ENCODE measurements around the gene ALG14.

ALG14 gene

GRCh38 chr1:95095833-95096217 is 23.1 kb upstream of the ALG14 start:
- TF ChIP-seq CTCF (IDR thresholded peaks at IDR 0.05; ENCODE audit: insufficient read depth, low read length) (no peak), SPI1 (IDR thresholded peaks at IDR 0.05; ENCODE audit: borderline replicate concordance, low read depth) (peak; percentile 19; the same call in 1 of the 2 replicates), POLR2AphosphoS5 (IDR thresholded peaks at IDR 0.05; ENCODE audit: low read depth) (no peak), GABPA (IDR thresholded peaks at IDR 0.05; ENCODE audit: low read depth) (no peak), REST (IDR thresholded peaks at IDR 0.05; ENCODE audit: insufficient replicate concordance, low read depth) (no peak)
- Histone ChIP-seq H3K27me3 (ENCODE audit: insufficient read depth, poor library complexity, severe bottlenecking) (no peaks in the 10 kb centered on the region), H3K4me3 (replicated peaks; ENCODE audit: insufficient read depth, low read length) (no peak overlapping the region), H3K27ac (replicated peaks) (peak overlapping the region; percentile 29)
- peak; percentile 64 to 84 for DNase-seq (ENCODE audit: low read depth in 1 of 2, low spot score in 1 of 2)

GRCh38 chr1:95094923-95095322 is 22.2 kb upstream of the ALG14 start:
- Histone ChIP-seq H3K4me3 (replicated peaks; ENCODE audit: insufficient read depth, low read length) (no peak overlapping the region), H3K27me3 (ENCODE audit: insufficient read depth, poor library complexity, severe bottlenecking) (no peaks in the 10 kb centered on the region), H3K27ac (replicated peaks) (no peak overlapping the region; the same call in 1 of the 2 replicates)
- no peak for TF ChIP-seq CTCF (IDR thresholded peaks at IDR 0.05; ENCODE audit: insufficient read depth, low read length)
- TF ChIP-seq REST (IDR thresholded peaks at IDR 0.05; ENCODE audit: insufficient replicate concordance, low read depth), result no peak
- no peak for TF ChIP-seq GABPA (IDR thresholded peaks at IDR 0.05; ENCODE audit: low read depth)
- TF ChIP-seq SPI1 (IDR thresholded peaks at IDR 0.05; ENCODE audit: borderline replicate concordance, low read depth), result no peak
- no peak for TF ChIP-seq POLR2AphosphoS5 (IDR thresholded peaks at IDR 0.05; ENCODE audit: low read depth)
- no peak for DNase-seq (ENCODE audit: low read depth in 1 of 2, low spot score in 1 of 2)

- no peaks in the 10 kb centered on the region for H3K27me3 ChIP-seq (ENCODE audit: insufficient read depth, poor library complexity, severe bottlenecking)
Measured at GRCh38 chr1:95093296-95093695, 20.5 kb upstream of the ALG14 start.

More at GRCh38 chr1:95093296-95093695, 20.5 kb upstream of the ALG14 start:
- Histone ChIP-seq H3K27ac (replicated peaks) (no peak overlapping the region), H3K4me3 (replicated peaks; ENCODE audit: insufficient read depth, low read length) (no peak overlapping the region)
- no peak for TF ChIP-seq SPI1 (IDR thresholded peaks at IDR 0.05; ENCODE audit: borderline replicate concordance, low read depth)
- no peak for TF ChIP-seq CTCF (IDR thresholded peaks at IDR 0.05; ENCODE audit: insufficient read depth, low read length)
- TF ChIP-seq GABPA (IDR thresholded peaks at IDR 0.05; ENCODE audit: low read depth), result no peak
- no peak for TF ChIP-seq REST (IDR thresholded peaks at IDR 0.05; ENCODE audit: insufficient replicate concordance, low read depth)
- TF ChIP-seq POLR2AphosphoS5 (IDR thresholded peaks at IDR 0.05; ENCODE audit: low read depth), result no peak
- no peak for DNase-seq (ENCODE audit: low read depth in 1 of 2, low spot score in 1 of 2)
